ENCODE data around the gene CPD.
"Not testable (repeated sequence)": the region's sequence is repeated elsewhere in the genome, so short reads cannot be mapped to it uniquely, and the experiment has no call there.

Gene CPD

DNA sequence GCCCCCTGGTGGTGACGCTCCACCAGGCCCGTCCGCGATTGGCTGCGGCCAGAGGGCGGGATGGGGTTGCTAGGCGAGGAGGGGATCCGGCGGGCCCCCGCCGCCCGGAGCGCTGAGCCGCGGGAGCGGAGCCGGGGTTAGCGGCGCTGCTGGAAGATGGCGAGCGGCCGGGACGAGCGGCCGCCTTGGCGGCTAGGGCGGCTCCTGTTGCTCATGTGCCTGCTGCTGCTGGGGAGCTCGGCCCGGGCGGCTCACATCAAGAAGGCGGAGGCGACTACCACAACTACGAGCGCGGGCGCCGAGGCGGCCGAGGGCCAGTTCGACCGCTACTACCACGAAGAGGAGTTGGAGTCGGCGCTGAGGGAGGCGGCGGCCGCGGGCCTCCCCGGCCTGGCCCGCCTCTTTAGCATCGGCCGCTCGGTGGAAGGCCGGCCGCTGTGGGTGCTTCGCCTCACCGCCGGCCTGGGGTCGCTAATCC, at the start of gene CPD:
Gene CPD (plus strand): TSS at position 103 of the 478 bp plus-strand sequence. CDS start 54 bp downstream, at position 157.
- DNase-seq (ENCODE audit: low spot score) = peak; percentile 95

- DNase-seq (ENCODE audit: low spot score) = peak; percentile 88
These were observed 46.6 kb upstream of the CPD start for GRCh38 chr17:30332057-30332542.

GRCh38 chr17:30333503-30334360, 45.0 kb upstream of the CPD start, which contains the start of gene TMIGD1:
Gene TMIGD1 (minus strand): TSS chr17:30334057. CDS start chr17:30332133, 1,924 bp downstream.
- DNase-seq (ENCODE audit: low spot score) = no peak

DNA sequence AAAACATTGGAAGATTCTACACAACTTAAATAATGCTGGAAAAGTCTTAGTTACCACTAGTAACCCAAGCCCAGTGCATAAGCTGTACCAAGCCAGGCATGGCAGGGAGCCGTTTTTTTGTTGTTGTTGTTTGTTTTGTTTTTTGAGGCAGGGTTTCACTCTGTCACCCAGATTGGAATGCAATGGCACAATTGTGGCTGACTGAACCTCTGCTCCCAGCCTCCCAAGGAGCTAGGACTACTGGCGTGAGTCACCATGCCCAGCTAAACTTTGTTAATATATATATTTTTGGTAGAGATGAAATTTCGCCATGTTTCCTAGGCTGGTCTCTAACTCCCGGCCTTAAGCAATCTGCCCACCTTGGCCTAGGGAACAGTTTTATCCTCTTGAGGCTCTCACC, 44.3 kb upstream of the CPD start:
- DNase-seq (ENCODE audit: low spot score) = peak; percentile 20

DNA sequence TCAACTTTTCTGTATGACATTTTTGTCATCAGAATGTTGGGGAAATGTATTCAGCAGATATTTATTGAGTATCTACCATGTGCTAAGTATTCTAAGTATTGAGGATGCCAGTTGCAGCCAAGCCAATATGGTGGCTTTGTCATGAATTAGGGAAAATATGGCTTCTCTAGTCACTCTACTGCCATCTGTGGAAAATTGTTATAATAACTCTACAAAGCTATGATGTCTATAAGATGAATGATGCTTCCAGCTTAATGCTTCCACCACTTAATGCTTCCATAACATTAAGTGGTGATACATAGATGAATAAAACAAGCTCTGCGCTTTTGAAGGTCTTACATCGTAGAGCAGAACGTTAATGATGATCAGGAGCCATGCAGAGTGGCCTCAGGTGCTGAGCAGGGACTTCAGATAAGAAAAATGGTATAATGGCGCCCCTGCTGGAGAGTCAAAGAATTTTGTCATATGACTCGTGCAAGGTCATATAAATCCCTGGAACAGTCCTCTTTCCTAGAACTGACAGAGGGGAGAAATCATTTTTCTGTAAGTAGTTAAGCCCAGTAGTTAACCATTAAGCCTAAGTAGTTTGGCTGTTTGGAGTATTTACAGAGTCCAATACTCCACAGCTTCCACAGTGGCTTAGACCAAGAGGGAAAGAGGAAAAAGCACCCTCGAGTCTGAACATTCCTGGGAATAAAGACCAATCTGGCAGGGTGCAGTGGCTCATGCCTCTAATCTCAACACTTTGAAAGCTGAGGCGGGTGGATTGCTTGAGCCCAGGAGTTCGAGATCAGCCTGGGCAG, 42.2 kb upstream of the CPD start:
- DNase-seq (ENCODE audit: low spot score) = peak; percentile 85

DNA sequence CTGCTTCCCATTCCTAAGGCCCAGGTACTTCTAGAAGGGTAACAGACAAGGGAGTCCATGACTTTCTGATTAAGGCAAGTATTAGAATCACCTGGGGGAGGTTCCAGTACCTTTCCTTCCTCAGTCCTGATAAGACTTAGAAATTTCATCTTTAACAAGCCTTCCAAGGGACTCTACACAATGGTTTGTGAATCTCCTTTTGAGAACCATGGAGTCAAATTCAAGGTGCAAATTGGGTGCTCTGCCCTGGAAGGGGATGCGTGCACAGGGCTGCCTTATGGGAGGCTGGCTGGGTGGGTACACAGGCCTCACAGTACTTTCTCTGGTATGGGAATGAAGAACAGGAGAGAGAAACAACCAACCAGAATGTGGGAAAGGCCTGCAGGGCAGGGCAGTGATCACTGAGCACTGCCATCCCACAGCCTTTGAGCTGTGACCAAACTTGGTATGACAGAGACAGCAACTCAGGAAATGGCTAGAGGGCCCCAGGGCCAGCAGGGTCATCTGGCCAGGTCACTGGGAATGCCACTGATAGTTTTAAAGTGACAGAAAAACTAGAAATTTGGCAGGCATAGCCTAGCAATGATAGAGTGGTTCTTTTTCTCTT, 41.2 kb upstream of the CPD start:
- DNase-seq (ENCODE audit: low spot score) = peak; percentile 60

DNA sequence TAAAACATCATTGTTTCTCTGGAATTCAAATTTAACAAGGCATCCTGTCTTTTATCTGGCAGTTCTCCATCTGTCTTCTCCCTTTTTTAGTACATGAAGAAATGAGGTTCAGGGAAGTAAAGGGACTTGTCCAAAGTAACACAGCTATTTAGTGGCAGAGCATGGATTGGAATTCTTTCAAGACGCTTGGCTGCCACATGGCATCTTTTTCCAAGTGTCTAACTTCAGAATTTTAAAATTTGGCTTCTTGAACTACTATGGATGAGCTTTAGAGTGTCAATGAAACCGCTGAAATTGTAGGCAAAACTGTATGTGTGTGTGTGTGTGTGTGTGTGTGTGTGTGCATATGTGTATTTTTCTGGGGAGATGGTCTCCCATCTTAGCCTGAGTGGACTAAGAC, 39.6 kb upstream of the CPD start:
- DNase-seq (ENCODE audit: low spot score) = no peak

- no peak for DNase-seq (ENCODE audit: low spot score)
These were observed 37.8 kb upstream of the CPD start for GRCh38 chr17:30340801-30341356.

GRCh38 chr17:30341703-30342249, 37.0 kb upstream of the CPD start:
- no peak for DNase-seq (ENCODE audit: low spot score)

DNA sequence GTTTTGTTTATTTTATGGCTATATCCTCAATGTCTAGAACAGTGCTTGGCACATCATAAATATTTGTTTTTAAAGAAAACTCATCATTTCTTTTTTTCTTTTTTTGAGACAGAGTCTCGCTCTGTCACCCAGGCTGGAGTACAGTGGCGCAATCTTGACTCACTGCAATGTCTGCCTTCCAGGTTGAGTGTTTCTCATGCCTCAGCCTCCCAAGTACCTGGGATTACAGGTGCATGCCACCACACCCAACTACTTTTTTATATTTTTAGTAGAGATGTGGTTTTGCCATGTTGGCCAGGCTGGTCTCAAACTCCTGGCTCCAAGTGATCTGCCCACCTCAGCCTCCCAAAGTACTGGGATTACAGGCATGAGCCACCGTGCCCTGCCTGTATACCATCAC, 35.5 kb upstream of the CPD start:
- not testable (repeated sequence) for DNase-seq (ENCODE audit: low spot score)

GRCh38 chr17:30343796-30344195, 34.9 kb upstream of the CPD start:
- no peak for DNase-seq (ENCODE audit: low spot score)

GRCh38 chr17:30344283-30345088, 34.2 kb upstream of the CPD start:
- peak; percentile 72 for DNase-seq (ENCODE audit: low spot score)

- no peak for DNase-seq (ENCODE audit: low spot score)
These were observed 33.7 kb upstream of the CPD start for GRCh38 chr17:30345089-30345433.

DNA sequence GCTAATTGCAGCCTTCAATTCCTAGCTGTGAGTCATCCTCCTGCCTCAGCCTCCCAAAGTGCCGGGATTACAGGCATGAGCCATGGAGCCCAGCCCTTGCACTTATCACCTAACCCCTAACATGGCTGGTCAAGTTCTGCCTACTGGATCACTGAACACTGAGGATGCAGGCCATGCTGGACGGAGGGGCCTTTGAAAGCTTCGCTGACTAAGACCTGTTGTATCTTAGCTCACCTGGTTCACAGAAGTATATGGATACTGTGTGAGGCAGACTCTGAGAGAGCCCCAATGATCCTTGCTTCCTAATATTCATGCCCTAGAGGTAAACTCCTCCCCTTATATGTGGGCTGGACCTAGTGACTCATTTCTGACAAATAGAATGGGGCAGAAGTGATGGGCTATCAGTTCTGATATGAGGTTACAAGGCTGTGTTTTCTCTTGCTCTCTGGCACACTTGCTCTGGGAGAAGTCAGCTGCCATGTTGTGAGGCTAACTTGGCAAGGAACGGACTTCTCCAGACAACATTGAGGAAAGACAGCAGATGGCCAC, 33.1 kb upstream of the CPD start:
- DNase-seq (ENCODE audit: low spot score) = peak; percentile 61

- DNase-seq (ENCODE audit: low spot score) = no peak
These were observed 32.4 kb upstream of the CPD start for GRCh38 chr17:30346221-30346795.

DNA sequence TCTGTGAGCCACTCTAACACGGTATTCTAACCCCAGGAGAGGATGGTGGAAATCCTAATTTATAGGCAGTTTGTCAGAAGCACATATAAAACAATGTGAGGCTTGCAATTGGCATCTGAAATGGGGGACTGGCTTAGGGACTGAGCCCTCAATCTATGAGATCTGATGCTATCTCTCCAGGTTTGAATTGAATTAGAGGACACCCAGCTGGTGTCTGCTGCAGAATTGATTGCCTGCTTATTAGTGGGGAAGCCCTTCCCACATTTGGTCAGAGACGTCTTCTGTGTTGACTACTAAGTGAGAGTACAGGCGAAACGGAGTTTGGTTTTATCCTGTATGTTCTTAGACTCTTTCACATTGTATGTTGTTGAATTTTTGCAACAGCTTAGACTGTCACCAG, 31.2 kb upstream of the CPD start:
- no peak for DNase-seq (ENCODE audit: low spot score)

- DNase-seq (ENCODE audit: low spot score) = no peak
These were observed 29.5 kb upstream of the CPD start for GRCh38 chr17:30349252-30349651.

- DNase-seq (ENCODE audit: low spot score) = not testable (repeated sequence)
These were observed 27.5 kb upstream of the CPD start for GRCh38 chr17:30351263-30351662.

GRCh38 chr17:30351735-30352134, 27.0 kb upstream of the CPD start:
- DNase-seq (ENCODE audit: low spot score) = no peak

GRCh38 chr17:30352240-30352814, 26.4 kb upstream of the CPD start:
- peak; percentile 67 for DNase-seq (ENCODE audit: low spot score)

Measured in kidney tubule cell (primary cell).